Measurements from ENCODE around the gene LINC01488.

LINC01488 gene

DNA sequence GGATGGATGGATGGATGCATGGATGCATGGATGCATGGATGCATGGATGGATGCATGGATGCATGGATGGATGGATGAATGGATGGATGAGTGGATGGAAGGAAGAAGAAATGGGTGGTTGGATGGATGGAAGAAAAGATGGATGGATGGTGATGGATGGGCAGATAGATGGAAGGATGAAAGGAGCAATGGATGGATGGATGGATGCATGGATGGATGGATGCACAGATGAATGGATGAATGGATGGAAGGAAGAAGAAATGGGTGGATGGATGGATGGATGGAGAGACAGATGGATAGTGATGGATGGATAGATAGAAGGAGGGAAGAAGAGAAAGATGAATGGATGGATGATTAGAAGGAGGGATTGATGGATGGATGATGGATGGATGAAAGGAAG is 30.2 kb upstream of the LINC01488 start:
- peaks cover 9 to 19% of the 10 kb centered on the region in 2 experiments for H3K4me1 ChIP-seq (ENCODE audit: control insufficient read depth in 1 of 2, insufficient read depth in 2 of 2, low read length in 2 of 2)
- no peak overlapping the region for H2AFZ ChIP-seq (ENCODE audit: insufficient read depth, low read length, poor library complexity)
- no peak overlapping the region for H4K12ac ChIP-seq (ENCODE audit: low read depth, low read length)
- no peak overlapping the region for H3K18ac ChIP-seq (ENCODE audit: low read length)
- H2BK5ac ChIP-seq (ENCODE audit: low read depth, low read length, poor library complexity), result no peak overlapping the region
- no peaks in the 10 kb centered on the region for H3K79me1 ChIP-seq (ENCODE audit: low read length)
- H4K91ac ChIP-seq (ENCODE audit: low read depth, low read length), result no peak overlapping the region
- no peak overlapping the region for H4K8ac ChIP-seq (ENCODE audit: low read depth, low read length)
- DNase-seq, result no peak
- peaks cover 7% of the 10 kb centered on the region for H3K9me3 ChIP-seq (ENCODE audit: insufficient read depth, low read depth, low read length)
- no peaks in the 10 kb centered on the region for H3K36me3 ChIP-seq (ENCODE audit: control insufficient read depth in 1 of 2, insufficient read depth in 2 of 2, low read length in 2 of 2)
- no peak overlapping the region for H3K14ac ChIP-seq (ENCODE audit: low read length)
- H2AK5ac ChIP-seq (ENCODE audit: low read length), result no peak overlapping the region
- H2BK120ac ChIP-seq (ENCODE audit: insufficient read depth, low read length, poor library complexity), result no peak overlapping the region
- no peak overlapping the region for H3K23ac ChIP-seq (ENCODE audit: low read length)
- H3K9ac ChIP-seq (ENCODE audit: low read length), result no peak overlapping the region
- no peak overlapping the region for H2BK12ac ChIP-seq (ENCODE audit: low read length)
- no peak overlapping the region for H3K27ac ChIP-seq (ENCODE audit: low read depth, low read length)
- no peak overlapping the region for H3K4me2 ChIP-seq (ENCODE audit: low read length)
- H3K4me3 ChIP-seq (ENCODE audit: low read depth, low read length), result no peak overlapping the region
- no peaks in the 10 kb centered on the region for H3K79me2 ChIP-seq (ENCODE audit: control insufficient read depth, insufficient read depth, low read length, poor library complexity)
- peaks cover 5% of the 10 kb centered on the region for H3K27me3 ChIP-seq (ENCODE audit: insufficient read depth, low read length)
- no peak overlapping the region for H3K4ac ChIP-seq (ENCODE audit: low read depth, low read length)

DNA sequence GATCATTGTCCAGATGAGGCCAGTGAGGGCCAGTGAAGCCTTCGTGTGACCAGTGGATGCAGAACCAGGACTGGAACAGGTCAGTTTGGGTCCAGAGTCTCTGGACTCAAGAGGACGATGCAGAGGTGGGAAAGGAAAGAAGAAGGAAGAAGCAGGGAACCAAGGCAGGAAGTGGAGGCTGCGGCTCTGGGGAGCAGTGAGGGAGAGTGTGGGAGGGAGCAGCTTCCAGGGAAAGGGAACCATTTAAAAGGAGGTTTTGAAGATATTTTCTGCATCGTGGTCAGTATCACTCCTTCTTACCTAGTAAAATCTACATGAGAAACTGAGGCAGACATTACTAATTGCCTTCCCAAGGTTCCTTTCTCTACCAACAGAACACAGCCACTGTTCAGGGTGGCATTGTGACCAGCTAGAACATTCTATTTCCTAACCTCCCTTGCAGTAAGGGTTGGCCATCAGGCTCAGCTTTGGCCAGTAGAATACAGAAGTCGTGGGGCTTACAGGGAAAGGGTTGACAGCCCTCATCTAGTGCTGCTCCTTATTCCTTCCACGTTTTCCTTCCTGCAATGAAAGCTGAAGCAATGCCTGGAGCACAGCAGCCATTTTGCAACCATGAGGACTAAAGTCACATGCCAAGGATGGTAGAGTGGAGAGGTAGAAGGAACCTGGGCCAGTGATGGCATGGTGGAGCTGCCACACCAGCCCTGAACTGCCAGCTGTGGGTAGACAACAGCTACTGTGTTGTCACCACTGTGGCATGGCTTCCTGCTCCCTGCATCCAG is 29.1 kb upstream of the LINC01488 start:
- Histone ChIP-seq H3K79me1 (ENCODE audit: low read length) (no peaks in the 10 kb centered on the region), H3K4me2 (ENCODE audit: low read length) (no peak overlapping the region), H3K14ac (ENCODE audit: low read length) (no peak overlapping the region), H4K12ac (ENCODE audit: low read depth, low read length) (no peak overlapping the region), H3K27ac (ENCODE audit: low read depth, low read length) (no peak overlapping the region), H3K79me2 (ENCODE audit: control insufficient read depth, insufficient read depth, low read length, poor library complexity) (no peaks in the 10 kb centered on the region), H3K36me3 (ENCODE audit: control insufficient read depth in 1 of 2, insufficient read depth in 2 of 2, low read length in 2 of 2) (no peaks in the 10 kb centered on the region), H2BK12ac (ENCODE audit: low read length) (no peak overlapping the region), H3K4me3 (ENCODE audit: low read depth, low read length) (no peak overlapping the region), H3K18ac (ENCODE audit: low read length) (no peak overlapping the region), H2AK5ac (ENCODE audit: low read length) (no peak overlapping the region), H2BK120ac (ENCODE audit: insufficient read depth, low read length, poor library complexity) (no peak overlapping the region), H4K8ac (ENCODE audit: low read depth, low read length) (no peak overlapping the region), H2AFZ (ENCODE audit: insufficient read depth, low read length, poor library complexity) (no peak overlapping the region), H3K4ac (ENCODE audit: low read depth, low read length) (no peak overlapping the region), H4K91ac (ENCODE audit: low read depth, low read length) (no peak overlapping the region), H3K9ac (ENCODE audit: low read length) (no peak overlapping the region), H3K9me3 (ENCODE audit: insufficient read depth, low read depth, low read length) (peaks cover 10% of the 10 kb centered on the region), H2BK5ac (ENCODE audit: low read depth, low read length, poor library complexity) (no peak overlapping the region), H3K4me1 (ENCODE audit: control insufficient read depth in 1 of 2, insufficient read depth in 2 of 2, low read length in 2 of 2) (peaks cover 9 to 19% of the 10 kb centered on the region in 2 experiments), H3K23ac (ENCODE audit: low read length) (no peak overlapping the region), H3K27me3 (ENCODE audit: insufficient read depth, low read length) (peaks cover 5% of the 10 kb centered on the region)
- DNase-seq, result no peak
- WGBS (ENCODE audit: extremely low coverage, insufficient coverage, insufficient read length), result no CpG with 5 or more reads among the region's 6 CpGs

DNA sequence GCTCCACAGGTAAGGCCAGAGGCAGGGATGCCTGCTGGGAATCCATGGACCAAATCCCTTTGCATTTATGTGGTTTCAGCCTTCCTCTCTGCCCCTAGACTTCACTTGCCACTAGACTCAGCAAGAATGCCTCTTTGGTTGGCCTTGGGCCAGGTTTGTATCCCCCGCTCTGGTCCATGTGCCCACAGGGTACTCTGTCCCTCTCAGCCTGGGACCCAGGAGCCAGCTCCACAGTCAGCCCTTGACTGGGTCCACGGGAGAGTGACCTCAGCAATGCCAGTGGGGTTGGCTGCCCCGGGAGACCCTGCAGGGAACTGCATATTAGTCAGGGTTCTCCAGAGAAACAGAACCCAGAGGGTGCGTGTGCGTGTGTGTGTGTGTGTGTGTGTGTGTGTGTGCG is 28.3 kb upstream of the LINC01488 start:
- H3K36me3 ChIP-seq (ENCODE audit: control insufficient read depth in 1 of 2, insufficient read depth in 2 of 2, low read length in 2 of 2), result no peaks in the 10 kb centered on the region
- DNase-seq, result no peak
- H3K14ac ChIP-seq (ENCODE audit: low read length), result no peak overlapping the region
- no peak overlapping the region for H3K18ac ChIP-seq (ENCODE audit: low read length)
- H4K8ac ChIP-seq (ENCODE audit: low read depth, low read length), result no peak overlapping the region
- H2BK120ac ChIP-seq (ENCODE audit: insufficient read depth, low read length, poor library complexity), result no peak overlapping the region
- no peak overlapping the region for H4K91ac ChIP-seq (ENCODE audit: low read depth, low read length)
- H3K4me1 ChIP-seq (ENCODE audit: control insufficient read depth in 1 of 2, insufficient read depth in 2 of 2, low read length in 2 of 2), result peaks cover 9 to 19% of the 10 kb centered on the region in 2 experiments
- H4K12ac ChIP-seq (ENCODE audit: low read depth, low read length), result no peak overlapping the region
- H2BK12ac ChIP-seq (ENCODE audit: low read length), result no peak overlapping the region
- H3K23ac ChIP-seq (ENCODE audit: low read length), result no peak overlapping the region
- no peaks in the 10 kb centered on the region for H3K79me1 ChIP-seq (ENCODE audit: low read length)
- no peak overlapping the region for H2AK5ac ChIP-seq (ENCODE audit: low read length)
- H3K9ac ChIP-seq (ENCODE audit: low read length), result no peak overlapping the region
- no CpG with 5 or more reads among the region's 6 CpGs for WGBS (ENCODE audit: extremely low coverage, insufficient coverage, insufficient read length)
- H3K27ac ChIP-seq (ENCODE audit: low read depth, low read length), result no peak overlapping the region
- H3K27me3 ChIP-seq (ENCODE audit: insufficient read depth, low read length), result peaks cover 5% of the 10 kb centered on the region
- no peak overlapping the region for H3K4ac ChIP-seq (ENCODE audit: low read depth, low read length)
- no peaks in the 10 kb centered on the region for H3K79me2 ChIP-seq (ENCODE audit: control insufficient read depth, insufficient read depth, low read length, poor library complexity)
- H3K4me2 ChIP-seq (ENCODE audit: low read length), result no peak overlapping the region
- no peak overlapping the region for H2BK5ac ChIP-seq (ENCODE audit: low read depth, low read length, poor library complexity)
- H3K9me3 ChIP-seq (ENCODE audit: insufficient read depth, low read depth, low read length), result peaks cover 10% of the 10 kb centered on the region
- no peak overlapping the region for H3K4me3 ChIP-seq (ENCODE audit: low read depth, low read length)
- H2AFZ ChIP-seq (ENCODE audit: insufficient read depth, low read length, poor library complexity), result no peak overlapping the region

DNA sequence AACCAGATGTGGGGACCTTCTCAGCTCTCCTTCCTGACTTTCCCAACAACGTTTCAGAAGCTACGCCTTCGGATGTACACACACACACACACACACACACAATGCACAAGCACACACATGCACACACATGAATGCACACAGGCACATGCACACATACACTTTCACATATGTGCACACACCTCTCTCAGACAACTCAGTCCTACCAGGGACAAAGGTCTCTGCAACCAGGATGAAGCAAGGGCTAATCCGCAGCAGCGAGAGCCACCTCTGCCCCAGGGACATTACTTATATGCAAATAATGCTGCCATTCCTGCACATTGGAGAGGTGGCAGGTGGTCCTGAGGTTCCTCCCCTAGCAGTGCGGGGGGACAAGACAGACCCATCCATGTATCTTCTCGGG is 27.4 kb upstream of the LINC01488 start:
- H3K79me1 ChIP-seq (ENCODE audit: low read length), result no peaks in the 10 kb centered on the region
- H3K4me3 ChIP-seq (ENCODE audit: low read depth, low read length), result no peak overlapping the region
- no peak overlapping the region for H2BK120ac ChIP-seq (ENCODE audit: insufficient read depth, low read length, poor library complexity)
- no peak overlapping the region for H4K8ac ChIP-seq (ENCODE audit: low read depth, low read length)
- no peak overlapping the region for H3K4me2 ChIP-seq (ENCODE audit: low read length)
- no peaks in the 10 kb centered on the region for H3K36me3 ChIP-seq (ENCODE audit: control insufficient read depth in 1 of 2, insufficient read depth in 2 of 2, low read length in 2 of 2)
- peaks cover 10% of the 10 kb centered on the region for H3K9me3 ChIP-seq (ENCODE audit: insufficient read depth, low read depth, low read length)
- no peak overlapping the region for H2AK5ac ChIP-seq (ENCODE audit: low read length)
- WGBS (ENCODE audit: extremely low coverage, insufficient coverage, insufficient read length), result no CpG with 5 or more reads among the region's 7 CpGs
- H3K4ac ChIP-seq (ENCODE audit: low read depth, low read length), result no peak overlapping the region
- H3K23ac ChIP-seq (ENCODE audit: low read length), result no peak overlapping the region
- H3K79me2 ChIP-seq (ENCODE audit: control insufficient read depth, insufficient read depth, low read length, poor library complexity), result no peaks in the 10 kb centered on the region
- H3K27ac ChIP-seq (ENCODE audit: low read depth, low read length), result no peak overlapping the region
- no peak overlapping the region for H3K18ac ChIP-seq (ENCODE audit: low read length)
- peaks cover 5% of the 10 kb centered on the region for H3K27me3 ChIP-seq (ENCODE audit: insufficient read depth, low read length)
- H2BK12ac ChIP-seq (ENCODE audit: low read length), result no peak overlapping the region
- no peak overlapping the region for H4K12ac ChIP-seq (ENCODE audit: low read depth, low read length)
- no peak overlapping the region for H3K9ac ChIP-seq (ENCODE audit: low read length)
- peaks cover 9 to 15% of the 10 kb centered on the region in 2 experiments for H3K4me1 ChIP-seq (ENCODE audit: control insufficient read depth in 1 of 2, insufficient read depth in 2 of 2, low read length in 2 of 2)
- no peak for DNase-seq
- H3K14ac ChIP-seq (ENCODE audit: low read length), result no peak overlapping the region
- H2AFZ ChIP-seq (ENCODE audit: insufficient read depth, low read length, poor library complexity), result no peak overlapping the region
- no peak overlapping the region for H4K91ac ChIP-seq (ENCODE audit: low read depth, low read length)
- no peak overlapping the region for H2BK5ac ChIP-seq (ENCODE audit: low read depth, low read length, poor library complexity)
